SK-MEL-5 (cell line): ENCODE results near the gene MEIKIN. TPM values are rescaled to one million over a fixed set of nuclear protein-coding genes. Genes with fewer than 3 reads are reported as not detected.
"Not testable (repeated sequence)": the region's sequence is repeated elsewhere in the genome, so short reads cannot be mapped to it uniquely, and the experiment has no call there.

Source experiments
- DNase-seq: peaks from one replicate; pipeline ENCODE4 v3.0.0-alpha.2; 2016; ENCODE audit warnings: low read depth, low spot score
- in situ Hi-C: cut with HindIII; loops from 2 replicates; pipeline ENCODE4 v1.10.0; 2016; ENCODE audit warnings: low sequenced_read_pairs, high pct_unique_total_duplicates, low pct_unique_long_range_greater_than_20kb
- total RNA-seq: library from RNA; depleted of rRNA; stranded (reverse); fragments of >200 nt; shearing (Covaris generic); gene quantifications from 2 replicates; pipeline ENCODE4 v1.2.3, GENCODE V29; 2014

MEIKIN gene
- total RNA-seq, 1 experiment from 2014 or later, result not detected

DNA sequence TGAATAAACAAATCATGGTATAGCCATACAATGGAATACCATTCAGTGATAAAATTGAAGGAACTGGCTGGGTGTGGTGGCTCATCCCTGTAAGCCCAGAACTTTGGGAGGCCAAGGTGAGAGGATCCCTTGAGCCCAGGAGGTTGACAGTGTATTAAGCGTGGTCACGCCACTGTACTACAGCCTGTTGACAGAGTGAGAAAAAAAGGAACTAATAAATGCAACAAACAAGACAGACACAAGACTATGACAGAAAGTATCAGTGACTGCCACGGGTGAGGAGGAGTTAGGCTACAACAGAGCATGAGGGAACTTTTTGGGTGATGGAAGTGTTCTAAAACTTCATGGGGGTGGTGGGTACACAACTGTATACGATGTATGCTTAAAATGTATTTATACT, 150.9 kb downstream of the MEIKIN start:
- peak; percentile 8 for DNase-seq
- in situ Hi-C loops, result no loop called here

DNA sequence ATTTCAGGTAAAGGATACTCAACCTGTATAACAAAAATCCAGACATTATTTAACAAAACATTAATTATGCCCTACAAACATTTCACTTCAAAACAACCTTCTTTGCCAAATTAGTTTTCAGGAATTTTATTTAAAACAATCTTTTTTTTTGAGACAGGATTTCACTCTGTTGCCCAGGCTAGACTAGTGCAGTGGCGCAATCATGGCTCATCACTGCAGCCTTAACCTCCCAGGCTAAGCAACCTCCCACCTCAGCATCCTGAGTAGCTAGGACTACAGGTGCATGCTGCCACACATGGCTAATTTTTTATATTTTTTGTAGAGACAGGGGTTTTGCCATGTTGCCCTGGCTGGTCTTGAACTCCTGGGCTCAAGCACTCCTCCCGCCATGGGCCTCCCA, 152.6 kb downstream of the MEIKIN start:
- no peak for DNase-seq
- in situ Hi-C loops, result no loop called here

DNA sequence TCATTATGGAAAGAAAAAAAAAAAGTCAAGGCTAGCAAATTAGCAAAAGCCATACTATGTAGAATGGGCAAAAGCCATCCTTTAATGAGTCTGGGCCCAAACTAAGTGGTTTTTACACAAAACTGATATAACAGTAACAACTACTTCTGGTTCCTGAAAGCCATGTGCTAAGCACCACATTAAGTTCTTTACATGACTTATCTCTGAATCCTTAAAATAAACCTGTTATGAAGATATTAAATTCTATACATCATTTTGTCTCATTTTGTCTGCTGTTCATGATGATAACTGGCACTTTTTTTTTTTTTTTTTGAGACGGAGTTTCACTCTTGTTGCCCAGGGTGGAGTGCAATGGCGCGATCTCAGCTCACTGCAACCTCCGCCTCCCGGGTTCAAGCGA, 153.6 kb downstream of the MEIKIN start:
- no peak for DNase-seq
- in situ Hi-C loops, result no loop called here

DNA sequence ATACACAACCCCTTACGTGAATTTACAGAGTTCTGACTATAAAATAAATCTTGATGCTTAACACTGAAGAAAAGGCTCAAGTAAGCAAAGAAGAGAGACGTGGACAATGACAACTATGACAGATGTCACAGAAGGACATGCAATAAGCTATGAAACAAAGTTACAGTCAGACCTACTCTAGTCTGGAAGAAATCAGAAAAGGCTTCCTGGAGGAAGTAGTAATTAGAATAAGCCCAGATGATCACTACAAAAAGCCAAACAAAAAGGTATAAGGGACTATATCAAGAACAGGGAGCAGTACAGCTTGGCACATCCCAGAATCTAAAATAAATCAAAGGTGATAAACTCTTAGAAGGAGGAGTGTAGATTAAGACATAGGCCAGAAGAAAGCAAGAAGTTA, 154.9 kb downstream of the MEIKIN start:
- DNase-seq, result no peak
- in situ Hi-C loops, result no loop called here

DNA sequence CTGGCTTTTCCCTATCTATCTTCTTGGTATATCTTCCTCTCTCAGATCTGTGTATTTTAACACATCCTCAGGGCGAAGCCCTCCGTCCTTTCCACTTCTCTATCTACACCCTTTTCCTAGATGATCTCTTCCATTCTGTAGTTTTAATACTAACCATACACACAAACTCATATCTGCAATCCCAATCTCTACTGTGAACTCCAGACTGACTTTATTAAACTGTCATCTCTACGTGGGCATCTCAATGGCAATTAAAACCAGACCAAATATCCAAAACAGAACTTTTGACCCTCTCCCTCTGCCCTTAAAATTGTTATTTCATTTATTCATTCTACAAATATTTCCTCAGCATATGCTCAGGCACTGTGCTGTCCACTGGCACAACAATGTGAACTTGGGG, 155.7 kb downstream of the MEIKIN start:
- in situ Hi-C loops, result no loop called here
- DNase-seq, result no peak

DNA sequence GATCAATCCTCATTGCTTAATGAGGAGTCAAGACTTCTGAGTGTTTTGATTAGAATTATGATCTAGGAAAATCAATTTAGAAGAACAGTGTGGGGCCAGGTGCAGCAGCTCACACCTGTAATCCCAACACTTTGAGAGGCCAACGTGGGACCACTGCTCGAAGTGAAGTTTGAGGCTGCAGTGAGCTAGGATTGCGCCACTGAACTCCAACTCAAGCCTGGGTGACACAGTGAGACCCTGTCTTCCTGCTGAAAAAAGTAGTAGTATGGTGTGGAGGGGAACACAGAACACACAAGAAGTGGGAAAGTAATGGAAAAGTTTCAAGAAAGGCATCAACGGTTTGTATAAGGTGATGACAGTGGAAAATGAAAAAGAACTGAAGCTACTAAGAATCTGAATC, 157.7 kb downstream of the MEIKIN start:
- in situ Hi-C loops, result no loop called here
- no peak for DNase-seq

DNA sequence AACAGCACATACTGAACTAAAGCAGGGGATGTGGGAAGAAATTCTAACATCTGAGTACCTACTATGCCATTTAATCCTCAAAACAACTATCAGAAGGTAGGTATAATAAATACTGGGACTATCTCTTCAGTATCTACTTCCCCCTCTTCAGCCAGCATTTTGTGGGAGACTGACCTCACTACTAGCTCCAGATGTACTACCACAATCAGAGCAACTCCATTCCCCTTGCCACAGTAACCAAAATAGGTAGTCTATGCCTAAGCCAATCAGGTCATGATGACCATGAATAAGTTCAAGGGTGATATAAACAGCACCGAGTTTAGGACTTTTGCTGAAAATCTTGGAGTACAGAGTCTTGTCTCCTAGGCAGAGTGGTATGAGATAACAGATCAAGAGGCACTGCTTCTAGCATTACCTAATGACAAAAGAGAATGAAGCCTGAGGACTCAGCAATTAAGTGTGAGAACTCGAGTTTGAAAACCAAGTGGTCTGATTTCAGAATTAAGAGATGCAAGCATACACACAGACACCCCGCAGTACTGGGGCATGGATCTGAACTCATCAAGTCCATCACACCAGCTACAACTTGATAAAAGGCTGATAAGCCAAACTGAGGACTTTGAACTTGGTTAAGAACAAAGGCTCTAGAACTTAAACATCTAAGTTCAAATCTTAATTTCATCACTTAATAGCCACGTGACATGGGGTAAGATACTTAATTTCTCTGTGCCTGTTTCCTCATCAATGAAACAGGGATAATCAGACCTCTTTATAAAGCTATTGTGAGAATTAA, 158.4 kb downstream of the MEIKIN start:
- no peak for DNase-seq
- in situ Hi-C loops, result no loop called here

GRCh38 chr5:131786036-131786435, 159.4 kb downstream of the MEIKIN start:
- in situ Hi-C loops, result no loop called here
- DNase-seq, result peak; percentile 69

- in situ Hi-C loops, result no loop called here
- no peak for DNase-seq
Observed at GRCh38 chr5:131783874-131784273, 161.6 kb downstream of the MEIKIN start.

GRCh38 chr5:131783357-131783756, 162.1 kb downstream of the MEIKIN start:
- DNase-seq, result no peak
- in situ Hi-C loops, result no loop called here

DNA sequence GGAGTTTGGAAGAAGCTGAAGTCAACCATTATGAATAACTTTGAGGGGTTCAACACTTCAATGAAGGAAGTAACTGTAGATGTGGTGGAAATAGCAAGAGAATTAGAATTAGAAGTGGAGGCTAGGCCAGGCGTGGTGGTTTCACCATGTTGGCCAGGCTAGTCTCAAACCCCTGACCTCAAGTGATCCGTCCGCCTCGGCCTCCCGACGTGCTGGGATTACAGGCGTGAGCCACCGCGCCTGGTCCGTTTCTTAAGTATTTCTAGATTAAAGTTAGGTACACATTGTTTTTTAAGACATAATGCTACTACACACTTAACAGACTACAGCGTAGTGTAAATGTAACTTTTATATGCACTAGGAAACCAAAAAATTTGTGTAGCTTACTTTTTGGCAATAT, 162.7 kb downstream of the MEIKIN start:
- no peak for DNase-seq
- in situ Hi-C loops, result no loop called here

GRCh38 chr5:131778141-131778540, 167.3 kb downstream of the MEIKIN start:
- DNase-seq, in situ Hi-C loops: not testable (repeated sequence)

DNA sequence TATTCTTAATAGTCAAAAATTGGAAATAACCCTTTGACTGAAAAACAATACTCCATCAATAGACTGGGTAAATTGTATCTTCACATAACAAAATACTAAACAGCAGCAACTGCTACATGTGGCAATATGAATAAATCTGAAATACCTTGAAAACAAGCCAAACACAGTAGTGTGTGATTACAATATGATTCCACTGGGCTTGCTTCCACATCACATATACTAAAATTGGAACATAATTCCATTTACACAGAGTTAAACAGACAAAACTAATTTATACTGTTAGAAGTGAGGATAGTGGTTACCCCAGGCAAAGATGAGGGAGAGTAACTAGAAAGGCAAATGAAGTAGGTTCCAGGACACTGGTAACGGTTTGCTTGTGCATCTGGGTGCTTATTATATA, 169.0 kb downstream of the MEIKIN start:
- no peak for DNase-seq
- in situ Hi-C loops, result no loop called here

- in situ Hi-C loops, result no loop called here
- no peak for DNase-seq
Observed at GRCh38 chr5:131774652-131775367, 170.7 kb downstream of the MEIKIN start.

DNA sequence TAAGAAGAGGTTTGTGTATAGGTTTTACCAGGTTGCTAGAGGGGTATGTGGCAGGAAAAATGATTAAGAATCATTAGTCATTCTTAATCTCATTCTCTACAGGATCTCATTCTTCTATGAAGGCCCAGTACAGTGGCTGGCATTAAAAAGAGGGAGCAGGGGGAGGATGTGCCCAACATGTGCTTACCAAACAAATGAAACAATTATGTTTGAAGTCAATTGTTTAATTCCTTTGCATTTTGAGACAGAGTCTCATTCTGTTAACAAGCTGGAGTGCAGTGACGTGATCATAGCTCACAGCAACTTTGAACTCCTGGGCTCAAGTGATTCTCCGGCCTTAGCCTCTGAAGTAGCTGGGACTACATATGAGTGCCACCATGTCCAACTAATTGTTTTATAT, 171.7 kb downstream of the MEIKIN start:
- DNase-seq, result peak; percentile 33
- in situ Hi-C loops, result no loop called here

DNA sequence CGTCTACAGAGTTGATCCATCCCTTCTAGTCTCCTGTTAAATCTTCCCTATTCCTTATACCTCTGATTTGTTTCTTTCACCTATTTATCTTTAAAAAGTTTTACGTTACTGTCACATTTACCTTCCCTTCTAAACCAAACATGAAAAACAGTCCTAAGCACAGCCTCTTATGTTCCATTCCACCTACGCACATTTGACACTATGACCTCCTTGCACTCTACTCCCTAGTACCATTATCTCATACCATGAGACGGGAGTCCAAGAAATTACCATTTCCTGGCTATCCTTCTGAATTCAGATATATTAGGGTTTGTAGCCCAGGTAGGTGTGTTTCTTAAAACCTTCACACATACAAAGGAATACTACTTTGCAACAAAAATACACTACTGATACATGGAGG, 173.8 kb downstream of the MEIKIN start:
- in situ Hi-C loops, result no loop called here
- DNase-seq, result no peak

DNA sequence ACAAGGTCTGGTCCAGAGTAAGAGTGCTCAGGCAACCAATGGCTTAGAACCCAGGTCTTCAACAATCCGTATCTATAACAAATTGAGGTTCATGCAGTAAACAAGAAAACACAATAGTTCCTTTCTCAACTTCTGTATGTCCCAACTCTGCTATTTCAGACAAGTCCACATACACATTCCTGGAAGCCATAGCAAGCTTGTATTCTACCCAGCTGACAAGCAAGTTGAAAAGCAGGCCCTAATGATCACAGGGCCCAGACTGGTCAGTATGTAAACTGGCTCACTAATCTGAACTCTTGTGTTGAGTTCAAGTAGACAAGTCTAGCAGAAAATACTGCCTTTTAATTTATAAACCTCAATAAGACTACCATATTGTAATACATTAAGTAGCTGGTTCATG, 175.5 kb downstream of the MEIKIN start:
- peak; percentile 57 for DNase-seq

DNA sequence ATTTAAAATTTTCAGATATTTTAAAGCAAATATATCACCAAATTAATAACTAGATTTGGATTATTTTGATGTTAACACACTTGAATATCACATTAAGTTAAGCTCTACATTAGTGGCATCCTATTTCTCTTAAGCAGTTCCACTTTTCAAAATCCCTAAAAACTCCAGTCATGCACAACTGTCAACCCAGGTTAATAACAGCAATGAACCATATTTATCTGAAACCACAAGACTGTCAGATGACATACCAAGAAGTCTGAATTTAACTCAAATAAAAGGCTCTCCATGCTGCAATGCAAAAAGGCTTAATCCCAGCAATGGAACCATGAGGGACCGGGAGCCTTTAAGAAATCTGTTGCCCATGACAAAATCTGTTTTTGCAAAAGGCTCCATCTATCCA, 176.1 kb downstream of the MEIKIN start:
- peak; percentile 42 for DNase-seq
- in situ Hi-C loops, result no loop called here

More for the DNA sequence above, 175.5 kb downstream of the MEIKIN start:
- in situ Hi-C loops, result no loop called here

GRCh38 chr5:131767891-131768290, 177.6 kb downstream of the MEIKIN start:
- no peak for DNase-seq
- in situ Hi-C loops, result no loop called here
